A673 (cell line): Measurements from ENCODE around the gene SMKR1.

Experiments
- EZH2 ChIP-seq: fragments of 200-600 bp; sonication (generic); IDR thresholded peaks from 2 replicates; pipeline ENCODE4 v1.6.1; 2017; ENCODE audit warnings: borderline replicate concordance, low read depth, mild to moderate bottlenecking, mixed read lengths, antibody characterized with exemption, low read length; ENCODE audit not compliant: poor library complexity, severe bottlenecking
- TF ChIP-seq, protein P1 (sequence below): fragments of 300-800, 200-600 bp; sonication (generic); conservative IDR thresholded peaks from 2 replicates; pipeline ENCODE4 v1.5.1; 2017; ENCODE audit warnings: low read depth, mild to moderate bottlenecking, antibody characterized with exemption, low read length, moderate library complexity, mixed read lengths

DNA sequence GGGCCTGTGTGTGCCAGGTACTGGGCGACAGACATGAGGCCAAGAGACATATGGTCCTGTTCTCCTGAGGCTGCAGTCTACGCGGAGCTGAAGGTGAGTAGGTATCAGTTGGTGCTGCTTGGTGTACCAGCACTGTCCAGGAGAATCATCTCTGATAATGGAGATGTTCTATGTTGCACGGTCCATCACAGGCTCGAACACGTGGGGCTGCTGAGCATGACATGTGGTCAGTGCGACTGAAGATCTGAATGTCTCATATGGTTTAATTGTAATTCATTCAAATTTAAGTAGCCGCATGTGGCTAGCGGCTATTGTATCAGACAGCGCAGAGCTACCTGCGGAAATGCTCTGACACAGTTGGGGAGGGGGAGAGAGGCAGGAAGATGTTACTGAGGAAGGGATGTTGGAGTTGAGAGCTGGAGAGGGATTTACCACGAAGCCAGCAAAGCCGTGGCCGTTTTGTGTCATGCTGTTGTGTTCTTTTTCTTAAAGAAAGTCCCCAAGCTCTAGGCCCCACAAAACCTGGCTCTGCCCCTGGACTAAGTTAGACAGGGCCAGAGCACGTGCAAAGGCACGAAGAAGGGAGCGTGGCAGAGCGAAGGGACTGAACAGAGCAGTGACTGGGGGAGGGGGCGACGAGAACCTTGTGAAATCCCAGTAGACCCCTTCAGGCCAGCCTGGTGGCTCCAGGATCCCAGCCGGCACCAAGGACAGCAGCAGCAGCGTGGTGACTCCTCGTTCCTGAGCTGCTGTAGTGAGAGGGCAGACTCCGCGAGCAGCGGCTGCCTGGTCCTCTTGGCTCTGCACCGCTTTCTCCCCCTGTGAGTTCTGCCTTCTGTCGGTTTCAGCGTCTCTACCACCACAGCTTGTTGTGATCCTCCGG is 20.0 kb downstream of the SMKR1 start:
- TF ChIP-seq, protein P1, sequence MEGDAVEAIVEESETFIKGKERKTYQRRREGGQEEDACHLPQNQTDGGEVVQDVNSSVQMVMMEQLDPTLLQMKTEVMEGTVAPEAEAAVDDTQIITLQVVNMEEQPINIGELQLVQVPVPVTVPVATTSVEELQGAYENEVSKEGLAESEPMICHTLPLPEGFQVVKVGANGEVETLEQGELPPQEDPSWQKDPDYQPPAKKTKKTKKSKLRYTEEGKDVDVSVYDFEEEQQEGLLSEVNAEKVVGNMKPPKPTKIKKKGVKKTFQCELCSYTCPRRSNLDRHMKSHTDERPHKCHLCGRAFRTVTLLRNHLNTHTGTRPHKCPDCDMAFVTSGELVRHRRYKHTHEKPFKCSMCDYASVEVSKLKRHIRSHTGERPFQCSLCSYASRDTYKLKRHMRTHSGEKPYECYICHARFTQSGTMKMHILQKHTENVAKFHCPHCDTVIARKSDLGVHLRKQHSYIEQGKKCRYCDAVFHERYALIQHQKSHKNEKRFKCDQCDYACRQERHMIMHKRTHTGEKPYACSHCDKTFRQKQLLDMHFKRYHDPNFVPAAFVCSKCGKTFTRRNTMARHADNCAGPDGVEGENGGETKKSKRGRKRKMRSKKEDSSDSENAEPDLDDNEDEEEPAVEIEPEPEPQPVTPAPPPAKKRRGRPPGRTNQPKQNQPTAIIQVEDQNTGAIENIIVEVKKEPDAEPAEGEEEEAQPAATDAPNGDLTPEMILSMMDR, result no peak
- no peak for TF ChIP-seq EZH2
